C4-2B (cell line): Measurements from ENCODE around the gene RGS7.

Source experiments
- CTCF ChIP-seq: fragments of 450-650 bp; conservative IDR thresholded peaks from 2 replicates; pipeline ENCODE4 v1.5.1; 2017; ENCODE audit warnings: mild to moderate bottlenecking
- ZFX ChIP-seq: fragments of 450-650 bp; IDR thresholded peaks from 2 replicates; pipeline ENCODE4 v1.6.1; 2017

GRCh38 chr1:240968864-240969263, 388.1 kb downstream of the RGS7 start:
- no peak for TF ChIP-seq CTCF
- TF ChIP-seq ZFX: no peak
